MM.1S (cell line): Measurements from ENCODE around the gene GPR183.

Experiments used
- CTCF ChIP-seq: fragments of 300-600 bp; sonication (generic); IDR thresholded peaks from 2 replicates; pipeline ENCODE4 v1.5.1; 2016; ENCODE audit warnings: antibody characterized with exemption, low read length, mixed read lengths
- EZH2 ChIP-seq: fragments of 300-600 bp; sonication (generic); optimal IDR thresholded peaks from 2 replicates; pipeline ENCODE3; 2017; ENCODE audit warnings: low read depth, mild to moderate bottlenecking, antibody characterized with exemption, low read length, mixed read lengths
- EZH2phosphoT487 ChIP-seq: fragments of 300-600 bp; sonication (generic); IDR thresholded peaks from 2 replicates; pipeline ENCODE4 v1.6.1; 2018; ENCODE audit warnings: antibody characterized with exemption, low read length

- no peak for TF ChIP-seq CTCF
- no peak for TF ChIP-seq EZH2phosphoT487
- TF ChIP-seq EZH2: no peak
Measured at GRCh38 chr13:99280166-99280565, 27.0 kb downstream of the GPR183 start.
